ENCODE results near the gene GRHPR.
A peak's percentile ranks its signal among the peaks of the same experiment; 100 is the strongest.

The GRHPR gene

DNA sequence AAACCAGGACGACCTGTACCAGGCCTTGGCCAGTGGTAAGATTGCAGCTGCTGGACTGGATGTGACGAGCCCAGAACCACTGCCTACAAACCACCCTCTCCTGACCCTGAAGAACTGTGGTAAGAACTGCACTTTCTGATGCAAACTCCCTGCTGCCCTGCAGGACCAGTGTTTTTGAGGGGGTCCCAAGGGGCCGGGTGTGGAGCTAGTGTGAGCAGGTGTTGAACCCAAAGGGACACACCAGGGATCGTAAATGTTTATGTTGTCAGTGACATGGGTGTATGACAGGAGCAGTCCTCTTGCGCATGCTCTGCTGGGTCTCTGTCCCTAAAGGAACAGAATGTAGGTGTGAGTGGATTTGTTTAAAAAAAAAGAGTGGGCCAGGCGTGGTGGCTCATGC is 9.5 kb downstream of the GRHPR start:
- ATAC-seq (replicated peaks) = no peak
- H3K4me1 Mint-ChIP-seq (ENCODE audit: low read depth in 2 of 2) = peaks cover 3 to 5% of the 10 kb centered on the region in 2 donors
- H3K9me3 Mint-ChIP-seq = no peaks in the 10 kb centered on the region
- H3K4me3 Mint-ChIP-seq = no peak overlapping the region
- peaks cover 27% of the 10 kb centered on the region for H3K36me3 Mint-ChIP-seq (ENCODE audit: insufficient read depth)
- H3K27ac Mint-ChIP-seq = peak overlapping the region; percentile 59 to 83
- H3K27me3 Mint-ChIP-seq = no peaks in the 10 kb centered on the region
- no peak for DNase-seq

DNA sequence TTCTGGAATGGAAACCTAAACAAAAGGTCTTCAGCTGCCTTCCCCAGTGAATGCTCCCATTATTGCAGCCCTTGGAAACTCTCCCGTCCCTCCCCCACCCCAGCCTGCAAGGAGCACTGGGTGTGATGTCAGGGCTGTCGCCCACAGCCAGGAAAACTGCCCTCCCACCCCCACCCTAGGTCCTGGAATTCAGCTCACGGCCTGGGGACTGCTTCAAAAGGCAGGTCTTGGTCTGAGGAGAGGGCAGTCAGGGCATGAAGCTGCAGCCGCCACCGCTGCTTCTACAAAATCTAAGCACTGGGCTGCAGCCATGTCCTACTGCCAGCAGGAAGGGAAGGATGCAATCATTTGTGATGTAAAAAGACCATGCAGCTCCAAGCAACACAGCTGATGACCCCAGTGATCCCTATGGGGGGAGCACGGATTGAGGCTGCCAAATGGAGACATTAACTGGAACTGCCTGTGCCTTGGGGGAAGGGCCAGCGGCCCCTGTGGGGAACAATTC is 11.4 kb downstream of the GRHPR start:
- peaks cover 3 to 9% of the 10 kb centered on the region in 2 donors for H3K4me1 Mint-ChIP-seq (ENCODE audit: low read depth in 2 of 2)
- ATAC-seq (replicated peaks) = no peak
- peaks cover 23% of the 10 kb centered on the region for H3K36me3 Mint-ChIP-seq (ENCODE audit: insufficient read depth)
- H3K27me3 Mint-ChIP-seq = no peaks in the 10 kb centered on the region
- DNase-seq = no peak
- no peaks in the 10 kb centered on the region for H3K9me3 Mint-ChIP-seq
- no peak overlapping the region for H3K4me3 Mint-ChIP-seq
- peak overlapping the region in 1 of 2 donors; percentile 35 for H3K27ac Mint-ChIP-seq

DNA sequence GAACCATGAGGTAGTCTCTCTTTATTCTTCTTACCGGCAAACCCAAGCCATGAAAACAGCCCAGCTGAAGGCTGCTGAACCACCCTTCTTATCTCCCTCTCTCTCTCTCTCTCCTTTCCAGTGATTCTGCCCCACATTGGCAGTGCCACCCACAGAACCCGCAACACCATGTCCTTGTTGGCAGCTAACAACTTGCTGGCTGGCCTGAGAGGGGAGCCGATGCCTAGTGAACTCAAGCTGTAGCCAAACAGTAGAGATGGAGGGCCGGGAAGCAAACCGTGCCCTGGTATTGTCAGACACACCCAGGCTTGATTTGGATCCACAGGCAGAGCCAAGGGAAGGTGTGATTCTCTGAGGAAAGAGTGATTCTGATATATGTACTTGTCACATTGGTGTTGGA is 14.0 kb downstream of the GRHPR start:
- ATAC-seq (replicated peaks) = no peak
- H3K4me1 Mint-ChIP-seq (ENCODE audit: low read depth in 2 of 2) = peaks cover 3 to 12% of the 10 kb centered on the region in 2 donors
- no peaks in the 10 kb centered on the region for H3K9me3 Mint-ChIP-seq
- no peak for DNase-seq
- peak overlapping the region in 1 of 2 donors; percentile 2 for H3K27ac Mint-ChIP-seq
- H3K4me3 Mint-ChIP-seq = no peak overlapping the region
- no peaks in the 10 kb centered on the region for H3K27me3 Mint-ChIP-seq
- H3K36me3 Mint-ChIP-seq (ENCODE audit: insufficient read depth) = peaks cover 34% of the 10 kb centered on the region

DNA sequence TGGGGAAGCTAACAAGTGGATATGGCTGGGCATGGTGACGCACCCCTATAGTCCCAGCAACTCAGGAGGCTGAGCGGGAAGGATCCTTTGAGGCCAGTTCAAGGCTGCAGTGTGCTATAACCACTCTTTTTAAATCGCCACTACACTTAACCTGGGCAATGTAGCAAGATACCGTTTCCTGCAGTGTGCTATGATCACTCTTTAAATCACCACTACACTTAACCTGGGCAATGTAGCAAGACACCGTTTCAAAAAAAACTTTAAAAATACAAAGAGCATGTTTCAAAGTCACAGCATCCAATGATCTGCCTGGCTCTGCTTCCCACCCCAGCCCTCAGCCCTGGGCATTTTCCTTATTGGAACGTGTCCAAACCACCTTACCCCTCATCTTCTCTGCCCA is 14.5 kb downstream of the GRHPR start:
- Mint-ChIP-seq H3K9me3 (no peaks in the 10 kb centered on the region), H3K4me3 (no peak overlapping the region), H3K27ac (peak overlapping the region in 1 of 2 donors; percentile 2), H3K27me3 (no peaks in the 10 kb centered on the region), H3K4me1 (ENCODE audit: low read depth in 2 of 2) (peaks cover 3 to 17% of the 10 kb centered on the region in 2 donors), H3K36me3 (ENCODE audit: insufficient read depth) (peaks cover 39% of the 10 kb centered on the region)
- no peak for ATAC-seq (replicated peaks)
- DNase-seq = no peak

DNA sequence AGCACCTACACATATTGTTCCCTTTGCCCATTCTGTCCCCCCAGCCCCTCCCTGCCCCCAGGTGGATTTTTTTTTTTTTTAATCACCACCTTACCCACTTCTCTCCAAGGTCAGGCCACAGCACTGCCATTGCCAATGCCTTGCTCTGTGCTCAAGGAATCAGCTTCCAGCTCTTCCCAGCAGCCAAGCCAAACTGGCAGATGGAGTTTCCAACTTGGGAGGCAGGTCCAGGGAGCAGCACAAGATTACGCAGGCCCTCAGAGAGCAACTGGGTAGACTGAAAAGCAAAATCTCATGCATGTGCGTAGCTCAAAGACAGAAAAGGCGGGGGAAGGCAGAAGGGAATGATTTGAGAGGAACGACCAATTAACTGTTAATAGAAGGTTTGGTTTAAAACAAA is 15.1 kb downstream of the GRHPR start:
- Mint-ChIP-seq H3K4me3 (no peak overlapping the region), H3K4me1 (ENCODE audit: low read depth in 2 of 2) (peaks cover 3 to 14% of the 10 kb centered on the region in 2 donors), H3K36me3 (ENCODE audit: insufficient read depth) (peaks cover 40% of the 10 kb centered on the region), H3K27ac (no peak overlapping the region), H3K27me3 (no peaks in the 10 kb centered on the region), H3K9me3 (no peaks in the 10 kb centered on the region)
- DNase-seq = no peak
- no peak for ATAC-seq (replicated peaks)

DNA sequence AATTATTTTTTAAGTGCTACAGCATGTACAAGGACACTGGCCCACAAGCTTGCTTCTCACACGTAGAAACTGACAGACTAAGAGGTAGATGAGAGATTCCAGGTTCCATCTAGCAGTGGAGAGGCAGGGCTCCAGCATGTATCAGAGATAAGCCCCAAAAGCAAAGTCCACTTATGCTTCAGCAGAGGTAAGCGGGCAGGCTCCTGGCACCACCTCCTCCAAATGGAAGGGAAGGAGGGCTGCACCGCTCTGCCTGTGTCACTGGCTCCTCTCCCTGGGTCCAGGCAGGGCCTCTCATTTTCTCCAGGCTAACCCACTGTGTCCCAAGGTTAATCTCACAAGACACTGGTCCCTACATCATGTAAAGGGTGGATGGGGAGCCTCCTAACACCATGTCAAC is 15.9 kb downstream of the GRHPR start:
- no peak overlapping the region for H3K27ac Mint-ChIP-seq
- no peaks in the 10 kb centered on the region for H3K9me3 Mint-ChIP-seq
- ATAC-seq (replicated peaks) (no peak), DNase-seq (no peak)
- H3K36me3 Mint-ChIP-seq (ENCODE audit: insufficient read depth) = peaks cover 44% of the 10 kb centered on the region
- H3K4me1 Mint-ChIP-seq (ENCODE audit: low read depth in 2 of 2) = peaks cover 0 to 11% of the 10 kb centered on the region in 2 donors
- no peaks in the 10 kb centered on the region for H3K27me3 Mint-ChIP-seq
- no peak overlapping the region for H3K4me3 Mint-ChIP-seq

DNA sequence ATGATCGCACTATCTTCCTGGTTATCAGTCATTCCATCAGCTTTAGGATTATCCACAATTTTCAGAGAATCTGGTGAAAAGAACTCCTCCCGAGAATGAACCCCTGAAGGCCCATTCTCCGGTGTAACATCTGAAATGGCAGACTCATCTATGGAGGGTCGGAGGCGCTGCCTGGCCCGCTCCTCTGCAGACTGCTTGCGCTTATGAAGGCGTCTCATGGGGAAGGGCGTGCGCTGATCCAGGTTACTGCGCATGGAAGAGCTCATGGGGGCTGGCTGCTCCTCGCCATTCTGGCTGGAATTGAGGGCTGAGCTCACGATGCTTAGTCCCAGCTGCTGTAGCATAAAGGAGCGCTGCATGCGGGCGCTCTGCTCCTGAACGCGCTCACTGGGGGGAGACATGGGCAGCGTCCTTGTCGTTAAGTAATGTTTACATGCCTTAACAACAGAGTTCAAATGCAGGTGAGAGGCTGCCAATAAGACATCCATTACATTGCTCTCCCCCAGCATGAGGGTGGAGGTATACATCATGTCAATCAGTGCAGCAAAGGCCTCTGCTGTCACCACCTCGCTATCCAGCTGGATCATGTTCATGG is 19.4 kb downstream of the GRHPR start:
- Mint-ChIP-seq H3K4me3 (no peak overlapping the region), H3K27ac (peak overlapping the region in 1 of 2 donors; percentile 75), H3K4me1 (ENCODE audit: low read depth in 2 of 2) (peaks cover 6 to 19% of the 10 kb centered on the region in 2 donors), H3K27me3 (no peaks in the 10 kb centered on the region), H3K36me3 (ENCODE audit: insufficient read depth) (peaks cover 31% of the 10 kb centered on the region), H3K9me3 (no peaks in the 10 kb centered on the region)
- DNase-seq (no peak), ATAC-seq (replicated peaks) (no peak)

DNA sequence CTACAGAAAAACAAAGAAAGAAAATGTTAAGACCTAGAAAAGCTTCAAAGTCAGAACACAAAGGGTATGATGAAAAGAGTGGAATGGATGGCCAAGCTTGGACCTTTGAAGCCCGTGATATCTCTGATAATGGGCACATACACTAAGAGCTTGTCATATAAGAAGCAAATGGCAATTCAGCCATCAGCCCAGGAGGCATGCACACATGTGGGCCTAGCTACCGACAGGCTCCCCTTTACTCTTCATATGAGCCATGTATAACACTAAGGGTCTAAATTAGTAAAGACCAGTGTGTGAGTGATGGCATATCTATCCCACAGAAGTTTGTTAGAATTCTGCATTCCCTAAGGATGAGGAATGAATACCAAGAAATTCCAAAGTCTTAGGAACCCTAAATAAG is 20.1 kb downstream of the GRHPR start:
- peaks cover 7 to 17% of the 10 kb centered on the region in 2 donors for H3K4me1 Mint-ChIP-seq (ENCODE audit: low read depth in 2 of 2)
- H3K9me3 Mint-ChIP-seq = no peaks in the 10 kb centered on the region
- no peak overlapping the region for H3K4me3 Mint-ChIP-seq
- H3K27me3 Mint-ChIP-seq = no peaks in the 10 kb centered on the region
- ATAC-seq (replicated peaks) (no peak), DNase-seq (no peak)
- peaks cover 31% of the 10 kb centered on the region for H3K36me3 Mint-ChIP-seq (ENCODE audit: insufficient read depth)
- no peak overlapping the region for H3K27ac Mint-ChIP-seq

DNA sequence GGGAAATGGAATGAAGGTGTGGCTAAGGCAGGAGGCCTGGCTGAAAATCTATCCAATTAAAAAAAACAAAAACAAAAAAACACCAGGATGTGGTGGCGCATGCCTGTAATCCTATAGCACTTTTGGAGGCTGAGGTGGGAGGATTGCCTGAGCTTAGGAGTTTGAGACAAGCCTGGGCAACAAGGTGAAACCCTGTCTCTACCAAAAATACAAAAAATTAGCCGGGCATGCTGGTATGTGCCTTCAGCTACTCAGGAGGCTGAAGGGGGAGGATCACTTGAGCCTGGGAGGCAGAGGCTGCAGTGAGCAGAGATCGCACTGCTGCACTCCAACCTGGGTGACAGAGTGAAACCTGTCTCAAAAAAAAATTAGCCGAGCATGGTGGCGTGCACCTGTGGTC is 21.1 kb downstream of the GRHPR start:
- H3K4me1 Mint-ChIP-seq (ENCODE audit: low read depth in 2 of 2) = peaks cover 7 to 17% of the 10 kb centered on the region in 2 donors
- peak overlapping the region; percentile 54 to 67 for H3K27ac Mint-ChIP-seq
- no peaks in the 10 kb centered on the region for H3K27me3 Mint-ChIP-seq
- peaks cover 31% of the 10 kb centered on the region for H3K36me3 Mint-ChIP-seq (ENCODE audit: insufficient read depth)
- no peaks in the 10 kb centered on the region for H3K9me3 Mint-ChIP-seq
- ATAC-seq (replicated peaks) = no peak
- DNase-seq = no peak
- no peak overlapping the region for H3K4me3 Mint-ChIP-seq

DNA sequence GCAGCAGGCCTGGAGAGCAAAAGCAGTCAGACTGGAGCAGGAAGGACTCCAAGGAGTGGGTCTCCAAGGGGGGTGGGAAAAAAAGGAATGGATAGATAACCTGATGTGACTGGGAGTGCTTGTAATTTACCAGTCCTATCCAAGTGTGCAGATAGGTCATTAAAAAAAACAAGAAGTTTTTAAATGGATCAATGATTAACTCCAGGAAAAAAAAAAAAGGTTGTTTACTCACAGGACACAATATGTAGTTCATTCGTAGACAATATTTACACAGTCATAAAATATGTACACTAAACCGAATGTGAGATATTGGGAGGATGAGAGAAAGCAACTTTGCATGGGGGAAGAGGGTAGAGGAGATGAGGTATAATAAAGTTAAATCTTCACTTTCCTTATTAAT is 22.4 kb downstream of the GRHPR start:
- no peaks in the 10 kb centered on the region for H3K27me3 Mint-ChIP-seq
- ATAC-seq (replicated peaks) = no peak
- H3K9me3 Mint-ChIP-seq = no peaks in the 10 kb centered on the region
- H3K27ac Mint-ChIP-seq = peak overlapping the region in 1 of 2 donors; percentile 71
- no peak overlapping the region for H3K4me3 Mint-ChIP-seq
- H3K36me3 Mint-ChIP-seq (ENCODE audit: insufficient read depth) = peaks cover 35% of the 10 kb centered on the region
- peaks cover 7 to 14% of the 10 kb centered on the region in 2 donors for H3K4me1 Mint-ChIP-seq (ENCODE audit: low read depth in 2 of 2)
- DNase-seq = no peak

DNA sequence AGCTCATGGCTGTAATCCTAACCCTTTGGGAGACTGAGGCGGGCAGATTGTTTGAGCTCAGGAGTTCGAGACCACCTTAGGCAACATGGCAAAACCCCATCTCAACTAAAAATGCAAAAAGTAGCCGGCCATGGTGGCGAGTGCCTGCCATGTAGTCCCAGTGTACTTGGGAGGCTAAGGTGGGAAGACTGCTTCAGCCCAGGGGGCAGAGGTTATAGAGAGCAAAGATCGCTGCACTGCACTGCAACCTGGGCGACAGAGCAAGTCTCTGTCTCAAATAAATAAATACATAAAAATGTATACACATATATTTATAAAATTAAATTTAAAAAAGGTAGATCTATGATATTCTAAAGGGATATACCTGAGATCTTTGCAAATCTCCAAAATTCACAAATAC is 23.3 kb downstream of the GRHPR start:
- Mint-ChIP-seq H3K4me3 (no peak overlapping the region), H3K27me3 (no peaks in the 10 kb centered on the region), H3K9me3 (no peaks in the 10 kb centered on the region), H3K36me3 (ENCODE audit: insufficient read depth) (peaks cover 26% of the 10 kb centered on the region), H3K4me1 (ENCODE audit: low read depth in 2 of 2) (peaks cover 8 to 14% of the 10 kb centered on the region in 2 donors), H3K27ac (peak overlapping the region in 1 of 2 donors; percentile 71)
- no peak for ATAC-seq (replicated peaks)
- DNase-seq = no peak

DNA sequence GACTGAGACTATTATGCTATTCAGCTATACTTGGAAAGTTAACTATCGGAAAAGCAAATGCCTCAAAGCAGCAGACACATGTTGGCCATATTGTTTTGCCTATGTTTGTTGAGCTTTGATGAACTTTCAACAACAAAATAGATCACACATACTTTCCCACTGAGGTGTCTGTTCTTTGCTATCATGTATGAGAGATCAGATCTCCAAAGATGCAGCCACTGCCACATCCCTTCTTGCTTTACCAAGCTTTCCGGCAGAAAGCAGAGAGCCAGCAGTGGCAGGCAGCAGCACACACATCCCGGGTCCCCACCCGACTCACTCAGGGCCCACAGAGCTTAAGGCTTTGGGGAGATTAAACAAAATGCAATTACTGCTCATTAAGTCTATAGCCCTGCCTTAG is 23.9 kb downstream of the GRHPR start:
- DNase-seq (no peak), ATAC-seq (replicated peaks) (no peak)
- Mint-ChIP-seq H3K27me3 (no peaks in the 10 kb centered on the region), H3K27ac (peak overlapping the region in 1 of 2 donors; percentile 39), H3K4me3 (no peak overlapping the region), H3K9me3 (no peaks in the 10 kb centered on the region), H3K4me1 (ENCODE audit: low read depth in 2 of 2) (peaks cover 10 to 14% of the 10 kb centered on the region in 2 donors), H3K36me3 (ENCODE audit: insufficient read depth) (peaks cover 22% of the 10 kb centered on the region)

DNA sequence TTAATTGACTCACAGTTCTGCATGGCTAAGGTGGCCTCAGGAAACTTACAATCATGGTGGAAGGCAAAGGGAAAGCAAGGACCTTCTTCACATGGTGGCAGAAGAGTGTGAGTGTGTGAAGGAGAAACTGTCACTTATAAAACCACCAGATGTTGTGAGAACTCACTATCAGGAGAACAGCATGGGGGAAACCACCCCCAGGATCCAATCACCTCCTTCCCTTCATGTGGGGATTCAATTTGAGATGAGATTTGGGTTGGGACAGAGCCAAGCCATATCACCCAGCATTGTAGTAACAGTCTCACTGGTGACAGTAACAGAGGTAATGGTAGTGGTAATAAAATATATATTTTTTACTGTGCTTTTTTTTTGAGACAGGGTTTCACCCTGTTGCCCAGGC is 24.6 kb downstream of the GRHPR start:
- H3K27ac Mint-ChIP-seq = peak overlapping the region in 1 of 2 donors; percentile 39
- peaks cover 15% of the 10 kb centered on the region for H3K36me3 Mint-ChIP-seq (ENCODE audit: insufficient read depth)
- DNase-seq (no peak), ATAC-seq (replicated peaks) (no peak)
- H3K4me3 Mint-ChIP-seq = no peak overlapping the region
- H3K27me3 Mint-ChIP-seq = no peaks in the 10 kb centered on the region
- peaks cover 10 to 12% of the 10 kb centered on the region in 2 donors for H3K4me1 Mint-ChIP-seq (ENCODE audit: low read depth in 2 of 2)
- no peaks in the 10 kb centered on the region for H3K9me3 Mint-ChIP-seq

DNA sequence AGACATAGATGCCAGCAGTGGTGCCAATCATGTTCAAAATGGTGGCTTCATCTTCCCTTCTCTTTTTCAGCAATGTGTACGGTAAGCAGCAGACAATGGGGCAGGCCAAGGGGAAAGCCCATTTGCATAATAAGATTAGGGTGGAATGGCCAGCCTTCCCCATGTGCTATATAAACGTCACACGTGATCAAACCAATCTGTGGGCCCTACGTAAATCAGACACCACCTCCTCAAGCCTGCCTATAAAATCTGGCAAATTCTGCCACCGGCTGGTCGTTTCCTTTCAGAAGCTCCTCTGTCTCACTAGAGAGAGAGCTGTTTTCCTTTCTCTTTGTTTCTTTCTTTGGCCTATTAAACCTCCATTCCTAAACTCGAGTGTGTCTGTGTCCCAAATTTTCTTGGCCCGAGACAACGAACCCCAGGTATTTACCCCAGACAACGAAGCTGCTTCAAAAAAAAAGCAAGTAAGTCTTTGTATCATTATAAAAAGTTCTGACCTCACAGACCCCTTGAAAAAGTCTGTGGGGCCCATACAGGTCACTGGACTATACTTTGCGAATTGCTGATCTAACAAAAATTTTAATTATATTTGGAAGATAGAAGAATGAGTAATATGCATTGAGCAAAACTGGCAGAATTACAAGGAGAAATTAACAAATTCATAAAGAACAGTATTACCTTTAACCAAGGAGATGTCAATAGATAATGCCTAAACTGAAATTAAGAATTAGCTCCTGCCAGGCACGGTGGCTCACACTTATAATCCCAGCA is 27.6 kb downstream of the GRHPR start:
- Mint-ChIP-seq H3K36me3 (ENCODE audit: insufficient read depth) (peaks cover 5% of the 10 kb centered on the region), H3K4me1 (ENCODE audit: low read depth in 2 of 2) (peaks cover 25 to 32% of the 10 kb centered on the region in 2 donors), H3K4me3 (no peak overlapping the region), H3K27ac (no peak overlapping the region), H3K27me3 (no peaks in the 10 kb centered on the region), H3K9me3 (no peaks in the 10 kb centered on the region)
- DNase-seq (no peak), ATAC-seq (replicated peaks) (no peak)
